OCI-LY1 (cell line): ENCODE results near the gene RMI2.

Experiments
- H2AFZ ChIP-seq: fragments of 200-600 bp; sonication (generic), shearing (Covaris generic); 2 replicates; pipeline ENCODE4 v1.6.0; 2014; ENCODE audit warnings: antibody characterized with exemption, mild to moderate bottlenecking, low read length
- H3F3A ChIP-seq: fragments of 200-600 bp; sonication (generic), shearing (Covaris generic); 2 replicates; pipeline ENCODE4 v1.6.0; 2014; ENCODE audit warnings: mild to moderate bottlenecking, antibody characterized with exemption, low read length, moderate library complexity; ENCODE audit not compliant: insufficient read depth
- H3K27ac ChIP-seq: fragments of 200-600 bp; sonication (generic); 2 replicates; pipeline ENCODE4 v1.5.1; 2014; ENCODE audit warnings: low read length, mixed run types, mild to moderate bottlenecking, low read depth; ENCODE audit not compliant: poor library complexity, severe bottlenecking
- H3K27me3 ChIP-seq: fragments of 200-600 bp; sonication (generic); 2 replicates; pipeline ENCODE4 v1.6.0; 2014; ENCODE audit warnings: antibody characterized with exemption, mild to moderate bottlenecking, low read length, moderate library complexity; ENCODE audit not compliant: insufficient read depth
- H3K36me3 ChIP-seq: fragments of 200-600 bp; sonication (generic); 2 replicates; pipeline ENCODE4 v1.6.1; 2014; ENCODE audit warnings: mild to moderate bottlenecking, antibody characterized with exemption, low read length, moderate library complexity, mixed read lengths; ENCODE audit not compliant: insufficient read depth
- H3K4me1 ChIP-seq: fragments of 200-600 bp; sonication (generic); 2 replicates; pipeline ENCODE4 v1.5.1; 2014; ENCODE audit warnings: mild to moderate bottlenecking, low read length, moderate library complexity; ENCODE audit not compliant: insufficient read depth, severe bottlenecking
- H3K4me2 ChIP-seq: fragments of 200-600 bp; sonication (generic), shearing (Covaris generic); 2 replicates; pipeline ENCODE4 v1.6.1; 2014; ENCODE audit warnings: low read length
- H3K4me3 ChIP-seq: fragments of 200-600 bp; sonication (generic); 2 replicates; pipeline ENCODE4 v1.5.1; 2014; ENCODE audit warnings: low read length, low read depth, mild to moderate bottlenecking, mixed read lengths; ENCODE audit not compliant: poor library complexity, severe bottlenecking
- H3K79me2 ChIP-seq: fragments of 200-600 bp; shearing (Covaris generic); 2 replicates; pipeline ENCODE4 v1.6.1; 2016; ENCODE audit warnings: mixed run types, low read length, mixed read lengths; ENCODE audit not compliant: insufficient read depth
- H3K9ac ChIP-seq: fragments of 200-600 bp; sonication (generic), shearing (Covaris generic); 2 replicates; pipeline ENCODE4 v1.6.1; 2014; ENCODE audit warnings: mild to moderate bottlenecking, low read length, mixed read lengths
- H3K9me2 ChIP-seq: fragments of 200-600 bp; sonication (generic), shearing (Covaris generic); 2 replicates; pipeline ENCODE4 v1.6.1; 2014; ENCODE audit warnings: low read depth, mild to moderate bottlenecking, low read length, mixed read lengths
- H3K9me3 ChIP-seq: fragments of 200-600 bp; shearing (Covaris generic); 2 replicates; pipeline ENCODE4 v1.6.1; 2014; ENCODE audit warnings: low read length, mixed read lengths
- H4K20me1 ChIP-seq: fragments of 200-600 bp; sonication (generic), shearing (Covaris generic); 2 replicates; pipeline ENCODE4 v1.6.0; 2016; ENCODE audit warnings: mild to moderate bottlenecking, low read length; ENCODE audit not compliant: insufficient read depth
- CTCF ChIP-seq: fragments of 200-600 bp; sonication (generic), shearing (Covaris generic); IDR thresholded peaks from 2 replicates; pipeline ENCODE4 v1.5.1; 2017; ENCODE audit warnings: mild to moderate bottlenecking, antibody characterized with exemption, low read length, moderate library complexity, mixed read lengths
- EZH2 ChIP-seq: fragments of 200-600 bp; sonication (generic), shearing (Covaris generic); IDR thresholded peaks from 2 replicates; pipeline ENCODE4 v1.8.0; 2017; ENCODE audit warnings: borderline replicate concordance, mixed run types, mild to moderate bottlenecking, antibody characterized with exemption, low read length, moderate library complexity, mixed read lengths

The RMI2 gene

GRCh38 chr16:11350519-11350918, 5.3 kb downstream of the RMI2 start:
- H2AFZ ChIP-seq, result no peak overlapping the region
- H3K27me3 ChIP-seq, result no peaks in the 10 kb centered on the region
- H3F3A ChIP-seq, result peaks cover 7% of the 10 kb centered on the region; the same call in 1 of the 2 replicates
- H3K4me3 ChIP-seq, result peak overlapping the region; percentile 23
- peaks cover 71% of the 10 kb centered on the region for H3K4me1 ChIP-seq
- no peaks in the 10 kb centered on the region for H3K9me2 ChIP-seq
- peak overlapping the region; percentile 46 for H3K4me2 ChIP-seq
- peaks cover 26% of the 10 kb centered on the region for H3K36me3 ChIP-seq
- H3K9me3 ChIP-seq, result no peaks in the 10 kb centered on the region; the same call in 1 of the 2 replicates
- H3K27ac ChIP-seq, result peak overlapping the region; percentile 48
- H3K79me2 ChIP-seq, result no peaks in the 10 kb centered on the region
- peak overlapping the region; percentile 8; the same call in 1 of the 2 replicates for H3K9ac ChIP-seq
- TF ChIP-seq CTCF (no peak), EZH2 (no peak)
- H4K20me1 ChIP-seq, result no peaks in the 10 kb centered on the region

GRCh38 chr16:11350921-11351335, 5.7 kb downstream of the RMI2 start:
- no peaks in the 10 kb centered on the region for H4K20me1 ChIP-seq
- H3K27me3 ChIP-seq, result no peaks in the 10 kb centered on the region
- H2AFZ ChIP-seq, result no peak overlapping the region
- no peaks in the 10 kb centered on the region for H3K79me2 ChIP-seq
- no peaks in the 10 kb centered on the region for H3K9me2 ChIP-seq
- H3K4me3 ChIP-seq, result peak overlapping the region; percentile 23
- H3K4me2 ChIP-seq, result peak overlapping the region; percentile 46
- H3K4me1 ChIP-seq, result peaks cover 72% of the 10 kb centered on the region
- peak overlapping the region; percentile 48 for H3K27ac ChIP-seq
- H3K9ac ChIP-seq, result peak overlapping the region; percentile 8; the same call in 1 of the 2 replicates
- TF ChIP-seq CTCF (no peak), EZH2 (no peak)
- H3K36me3 ChIP-seq, result peaks cover 29% of the 10 kb centered on the region
- H3F3A ChIP-seq, result peaks cover 11% of the 10 kb centered on the region; the same call in 1 of the 2 replicates
- no peaks in the 10 kb centered on the region; the same call in 1 of the 2 replicates for H3K9me3 ChIP-seq

- Histone ChIP-seq H3K27ac (peak overlapping the region; percentile 86), H3K9me2 (no peaks in the 10 kb centered on the region), H3K4me1 (peaks cover 69% of the 10 kb centered on the region), H3K9ac (no peak overlapping the region), H3K9me3 (no peaks in the 10 kb centered on the region; the same call in 1 of the 2 replicates), H3K4me2 (no peak overlapping the region), H3K79me2 (no peaks in the 10 kb centered on the region), H3K27me3 (no peaks in the 10 kb centered on the region), H2AFZ (no peak overlapping the region), H3F3A (peaks cover 11% of the 10 kb centered on the region; the same call in 1 of the 2 replicates), H4K20me1 (no peaks in the 10 kb centered on the region), H3K4me3 (no peak overlapping the region), H3K36me3 (peaks cover 29% of the 10 kb centered on the region)
- TF ChIP-seq EZH2, result no peak
- TF ChIP-seq CTCF, result no peak
These were observed 7.9 kb downstream of the RMI2 start for GRCh38 chr16:11353158-11353557.
